GM21447 (cell line): Measurements from ENCODE around the gene ZNF385C.

ENCODE experiments used
- ATAC-seq: cut with Tn5 transposase; IDR thresholded peaks from one replicate; pipeline ENCODE4 v1.9.1; 2021; ENCODE audit not compliant: unreplicated experiment

The ZNF385C gene

DNA sequence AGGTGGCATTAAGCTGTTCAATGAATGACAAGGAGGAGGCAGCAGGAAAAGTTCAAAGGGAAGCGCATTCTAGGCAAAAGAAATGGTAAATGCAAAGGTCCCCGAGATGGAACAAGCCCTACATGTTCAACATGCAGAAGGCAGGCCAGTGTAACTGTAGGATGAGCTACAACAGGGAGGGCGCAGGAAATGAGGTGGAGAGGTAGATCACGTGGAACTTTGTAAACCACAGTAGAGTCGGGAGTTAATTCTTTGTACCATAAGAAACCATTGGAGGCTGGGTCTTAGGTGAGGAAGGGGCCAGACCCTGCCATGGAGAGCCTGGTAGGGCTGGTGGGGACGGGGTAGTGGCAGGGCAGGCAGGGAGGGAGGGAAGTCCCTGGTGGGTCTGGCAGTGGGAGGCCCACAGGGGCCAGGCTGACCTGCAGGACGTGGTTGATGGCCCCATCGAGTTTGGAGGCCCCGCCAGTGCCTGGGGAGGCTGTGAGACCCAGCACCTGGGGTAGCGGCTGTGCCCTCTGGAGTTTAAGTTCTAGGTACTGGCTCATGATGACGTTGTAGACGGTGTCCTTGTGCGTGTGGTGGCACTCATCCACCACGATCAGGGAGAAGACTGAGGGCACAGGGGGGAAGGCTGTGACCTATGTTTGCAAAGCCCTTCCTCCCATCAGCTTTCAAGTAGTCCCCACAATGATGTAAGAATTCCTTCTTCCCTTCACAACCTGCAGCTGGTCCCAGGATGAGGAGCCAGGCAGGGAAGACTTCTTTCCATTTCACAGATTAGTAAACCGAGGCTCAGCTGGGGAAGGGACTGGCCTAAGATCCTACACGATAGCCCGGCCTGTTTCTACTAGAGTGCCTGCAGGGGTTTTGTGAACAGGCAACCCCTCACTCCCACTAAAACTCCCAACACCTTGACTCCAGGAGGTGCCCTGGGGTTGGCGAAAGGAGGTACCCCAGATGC lies 12.3 kb upstream of the ZNF385C start:
- no peak for ATAC-seq

DNA sequence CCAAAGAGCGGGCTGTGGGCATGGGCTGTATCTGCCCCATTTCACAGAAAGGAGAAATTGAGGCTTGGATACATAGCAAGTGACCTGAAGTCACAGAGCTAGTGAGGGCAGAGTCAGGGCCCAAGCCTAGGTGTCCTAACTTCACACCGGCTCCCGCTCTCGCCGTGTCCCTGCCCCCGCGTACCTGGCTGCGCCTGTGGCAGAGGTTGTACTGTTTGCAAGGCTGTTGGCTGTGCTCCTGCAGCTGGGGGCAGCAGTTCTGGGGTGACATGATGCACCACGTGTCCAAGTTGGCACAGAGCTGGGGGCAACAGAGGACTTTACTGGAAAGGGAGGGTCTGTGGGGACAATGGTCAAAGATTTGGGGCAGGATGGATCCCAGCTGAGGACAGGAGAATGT lies 10.8 kb upstream of the ZNF385C start:
- ATAC-seq = no peak

DNA sequence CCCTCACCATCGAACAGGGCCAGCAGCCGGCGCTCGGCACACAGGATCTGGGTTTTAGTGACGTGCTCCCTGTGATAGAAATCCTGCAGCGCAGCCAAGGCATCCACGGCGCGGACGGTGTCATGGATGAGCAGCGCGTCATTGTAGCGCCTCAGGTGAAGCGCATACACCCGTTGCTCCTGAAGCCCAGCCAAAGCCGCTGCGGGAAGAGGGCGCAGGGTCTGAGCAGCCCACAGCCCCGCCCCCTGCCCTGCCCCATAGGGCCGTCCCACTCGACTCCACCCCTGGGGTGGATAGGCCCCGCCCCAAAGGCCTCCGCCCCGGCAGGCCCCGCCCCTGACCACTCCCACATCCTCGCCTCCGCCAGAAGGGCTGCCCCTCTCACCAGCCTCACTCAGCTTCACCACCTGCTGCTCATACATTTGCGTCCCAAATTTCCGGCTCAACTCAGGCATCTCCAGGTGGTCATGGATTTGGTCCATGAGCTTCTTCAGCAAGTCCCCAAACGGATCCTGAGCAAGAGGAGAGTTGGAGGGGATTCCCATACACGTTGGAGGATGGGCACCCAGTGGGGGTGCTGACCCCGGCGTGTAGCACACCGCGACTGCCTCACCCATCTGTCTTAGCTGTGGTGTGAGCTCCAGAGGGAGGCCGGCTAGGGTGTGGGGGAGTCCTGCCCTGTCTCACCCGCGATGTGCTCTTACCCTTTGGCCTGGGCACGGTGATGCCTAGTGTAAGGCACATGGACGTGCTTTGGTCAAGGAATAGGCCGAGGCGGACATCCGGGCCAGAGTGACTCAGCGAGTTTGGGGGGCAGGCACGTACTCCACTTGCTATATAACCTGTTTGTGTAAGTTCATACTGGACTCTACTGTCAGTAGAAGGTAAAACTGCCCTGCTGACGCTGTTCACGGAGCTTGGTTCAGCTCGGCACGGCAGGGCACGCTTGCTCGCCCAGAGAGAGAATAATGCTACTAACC lies 9.6 kb upstream of the ZNF385C start:
- peak; percentile 53 for ATAC-seq

DNA sequence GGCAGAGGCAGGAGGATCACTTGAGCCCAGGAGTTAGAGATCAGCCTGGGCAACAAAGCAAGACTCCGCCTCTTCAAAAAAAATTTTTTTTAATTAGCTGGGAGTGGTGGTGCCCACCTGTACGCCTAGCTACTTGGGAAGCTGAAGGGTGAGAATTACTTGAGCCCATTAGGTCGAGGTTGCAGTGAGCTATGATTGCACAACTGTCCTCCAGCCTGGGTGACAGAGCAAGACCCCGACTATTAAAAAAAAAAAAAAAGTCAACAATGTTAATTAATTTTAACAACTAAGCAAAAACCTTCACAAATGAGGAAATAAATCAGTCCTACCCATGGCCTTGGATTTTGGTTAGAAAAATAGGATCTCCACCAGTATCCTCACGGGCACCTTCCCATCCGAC lies 8.9 kb upstream of the ZNF385C start:
- ATAC-seq = no peak

DNA sequence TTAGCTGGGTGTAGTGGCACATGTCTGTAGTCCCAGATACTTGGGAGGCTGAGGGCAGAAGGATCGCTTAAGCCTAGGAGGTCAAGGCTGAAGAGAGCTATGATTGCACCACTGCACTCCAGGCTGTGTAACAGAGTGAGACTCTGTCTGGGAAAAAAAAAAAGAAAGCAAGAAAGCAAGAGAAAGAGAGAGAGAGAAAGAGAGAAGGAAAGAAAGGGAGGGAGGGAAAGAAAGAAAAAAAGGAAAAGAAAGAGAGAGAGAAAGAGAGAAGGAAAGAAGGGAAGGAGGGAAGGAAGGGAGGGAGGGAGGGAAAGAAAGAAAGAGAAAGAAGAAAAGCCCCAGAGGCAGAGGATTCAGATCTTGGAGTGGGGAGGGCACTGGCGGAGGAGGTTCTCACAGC lies 7.7 kb upstream of the ZNF385C start:
- no peak for ATAC-seq

DNA sequence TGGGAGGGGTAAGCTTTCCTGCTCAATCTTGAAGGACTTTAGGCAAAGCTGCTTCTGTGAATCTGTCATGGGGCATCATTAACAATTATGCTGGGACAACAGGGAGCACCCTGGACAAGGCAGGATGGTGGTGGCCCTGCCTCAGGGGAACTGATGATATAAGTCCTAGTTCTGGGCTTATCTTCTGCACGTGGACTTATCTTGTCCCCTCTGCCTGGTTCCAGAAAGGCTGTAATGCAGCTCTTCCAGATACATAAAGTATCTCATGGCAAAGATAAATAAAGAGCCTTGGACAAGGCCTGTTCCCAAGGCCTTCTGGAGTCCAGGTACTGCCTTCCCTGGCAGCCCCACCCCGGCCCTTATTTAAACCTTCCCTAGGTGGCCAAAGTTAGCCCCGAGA lies 6.0 kb upstream of the ZNF385C start:
- no peak for ATAC-seq

DNA sequence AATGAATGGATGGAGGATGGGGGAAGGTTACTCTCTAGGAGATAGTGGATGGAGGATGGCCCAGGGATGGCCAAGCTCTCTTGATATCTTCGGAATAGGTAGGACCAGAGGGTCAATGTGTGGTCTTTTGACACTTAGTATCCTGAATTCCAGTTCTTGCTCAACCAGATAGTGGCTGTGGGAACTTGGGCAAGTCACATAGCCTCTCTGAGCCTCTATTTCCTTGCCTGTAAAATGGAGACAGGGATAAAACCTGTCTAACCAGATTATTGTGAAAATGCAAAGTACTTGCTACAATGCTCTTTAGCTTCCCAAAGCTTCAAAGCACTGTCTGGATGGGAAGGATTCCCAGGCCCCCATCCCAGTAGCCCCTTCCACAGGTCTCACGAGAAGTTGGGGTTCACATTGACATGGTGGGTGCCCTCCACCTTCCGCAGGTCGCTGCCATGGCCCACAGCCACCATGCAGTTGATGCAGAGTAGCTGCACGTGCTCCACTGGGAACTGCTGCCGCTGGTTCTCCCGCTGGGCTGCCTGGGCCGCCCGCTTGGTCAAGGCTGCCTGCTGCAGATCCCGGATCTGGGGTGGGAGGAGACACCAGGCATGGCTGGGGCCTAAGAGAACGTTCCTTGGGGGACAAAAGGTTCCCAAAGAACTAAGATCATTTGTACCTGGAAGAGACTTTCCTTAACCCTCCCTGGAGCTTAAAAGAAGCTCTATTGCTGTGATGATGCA lies 5.1 kb upstream of the ZNF385C start:
- ATAC-seq = no peak

DNA sequence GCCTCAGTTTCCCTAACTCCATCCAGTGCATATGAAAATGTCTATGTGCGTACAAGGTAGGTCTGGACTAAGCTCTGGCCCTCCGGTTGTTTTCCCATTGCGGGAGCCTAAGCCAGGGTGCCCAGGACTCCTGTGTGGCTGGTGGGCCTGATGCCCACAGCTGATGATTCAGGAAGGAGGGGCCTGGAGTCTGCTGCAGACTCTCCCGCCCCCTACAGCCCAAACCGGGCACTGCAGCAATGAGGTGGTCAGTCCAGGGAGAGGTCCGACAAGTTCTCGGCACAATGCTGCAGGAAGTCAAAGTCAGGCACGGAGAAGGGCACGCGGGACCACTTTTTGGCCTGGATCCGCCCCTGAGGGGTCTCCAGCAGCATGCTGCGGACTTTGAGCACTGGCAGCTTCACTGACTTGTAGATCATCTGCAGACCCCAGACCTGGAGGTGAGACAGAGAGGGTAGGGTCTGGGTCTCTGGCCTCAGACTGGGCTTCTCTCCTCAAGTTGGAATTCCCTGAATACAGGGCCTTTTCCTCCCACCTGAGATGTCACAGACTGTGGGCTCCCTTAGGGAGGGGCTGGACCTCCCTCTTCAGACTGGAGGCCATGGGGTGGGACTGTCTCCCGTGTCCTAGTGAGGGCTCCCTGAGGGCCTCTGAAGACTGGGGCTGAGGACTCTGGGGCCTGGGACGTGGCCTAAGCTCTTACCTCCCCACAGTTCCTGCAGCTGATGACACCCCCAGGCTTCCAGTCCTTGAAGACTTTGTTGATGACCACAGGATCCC lies 3.4 kb upstream of the ZNF385C start:
- ATAC-seq = no peak

DNA sequence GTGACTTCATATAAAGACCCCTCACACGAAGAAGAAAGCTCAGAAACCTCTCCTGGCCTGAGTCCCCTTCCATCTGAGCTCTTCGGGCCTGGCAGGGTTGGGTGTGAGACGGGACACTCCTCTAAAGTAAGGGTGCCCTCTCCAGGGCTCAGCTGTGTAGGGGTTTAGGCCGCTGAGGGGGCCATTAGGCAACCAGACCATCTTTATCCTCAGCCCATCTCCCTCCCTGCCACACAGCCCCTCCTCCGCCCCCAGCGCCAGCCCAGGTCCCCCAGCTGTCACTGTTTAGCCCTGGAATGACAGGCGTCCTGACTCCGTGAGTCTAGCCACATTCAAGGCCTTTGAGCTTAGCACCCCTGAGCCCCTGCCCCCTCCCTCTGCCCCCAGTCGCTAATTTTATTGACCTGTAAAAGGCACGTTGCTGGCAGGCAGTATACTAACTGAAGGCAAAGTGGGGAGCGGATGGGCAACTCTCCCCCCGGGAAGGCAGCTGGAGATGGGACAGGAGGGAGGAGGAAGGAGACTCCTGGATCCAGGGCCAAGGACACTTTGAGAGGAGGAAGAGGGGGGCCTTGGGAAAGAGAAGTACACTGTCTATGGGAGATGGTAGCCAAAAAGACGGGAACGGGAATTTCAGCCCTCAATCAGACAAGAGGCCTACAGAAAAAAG lies 592 bp upstream of the ZNF385C start:
- no peak for ATAC-seq

DNA sequence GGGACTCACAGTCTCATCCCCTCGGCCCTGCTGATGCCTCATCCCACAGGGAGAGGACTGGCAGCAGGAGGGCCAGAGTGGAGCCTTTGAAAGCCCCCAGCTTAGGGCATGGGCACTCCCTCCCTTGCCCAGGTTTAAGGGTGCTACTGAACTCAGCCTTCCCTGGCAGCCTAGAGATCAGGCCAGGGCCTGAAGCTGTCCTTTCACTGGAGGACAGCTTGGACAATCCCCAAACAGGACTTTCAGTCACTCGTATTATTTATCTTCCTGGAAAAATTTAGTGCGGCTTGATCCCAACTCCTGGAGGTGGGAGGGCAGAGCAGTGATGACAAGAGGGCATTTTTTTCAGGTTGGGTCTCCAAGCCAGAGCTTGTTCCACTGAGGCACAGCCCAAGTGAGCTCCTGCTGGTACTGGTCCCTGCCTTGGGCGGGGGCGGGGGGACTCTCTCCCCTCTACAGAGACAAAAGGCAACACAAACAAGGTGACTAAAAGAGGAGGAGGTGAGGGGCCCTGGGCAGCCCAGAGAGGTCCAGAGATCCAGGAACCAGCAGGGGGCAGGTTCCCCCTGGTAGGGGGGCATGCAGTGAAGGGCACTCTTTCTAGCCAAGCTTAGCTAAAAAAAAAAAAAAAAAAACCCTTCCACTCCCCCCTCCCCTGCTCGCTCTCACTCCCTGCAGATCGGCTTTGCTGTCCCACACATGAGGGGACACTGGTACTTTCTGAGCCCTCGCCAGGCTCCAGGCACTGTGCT lies 1.7 kb downstream of the ZNF385C start:
- no peak for ATAC-seq

DNA sequence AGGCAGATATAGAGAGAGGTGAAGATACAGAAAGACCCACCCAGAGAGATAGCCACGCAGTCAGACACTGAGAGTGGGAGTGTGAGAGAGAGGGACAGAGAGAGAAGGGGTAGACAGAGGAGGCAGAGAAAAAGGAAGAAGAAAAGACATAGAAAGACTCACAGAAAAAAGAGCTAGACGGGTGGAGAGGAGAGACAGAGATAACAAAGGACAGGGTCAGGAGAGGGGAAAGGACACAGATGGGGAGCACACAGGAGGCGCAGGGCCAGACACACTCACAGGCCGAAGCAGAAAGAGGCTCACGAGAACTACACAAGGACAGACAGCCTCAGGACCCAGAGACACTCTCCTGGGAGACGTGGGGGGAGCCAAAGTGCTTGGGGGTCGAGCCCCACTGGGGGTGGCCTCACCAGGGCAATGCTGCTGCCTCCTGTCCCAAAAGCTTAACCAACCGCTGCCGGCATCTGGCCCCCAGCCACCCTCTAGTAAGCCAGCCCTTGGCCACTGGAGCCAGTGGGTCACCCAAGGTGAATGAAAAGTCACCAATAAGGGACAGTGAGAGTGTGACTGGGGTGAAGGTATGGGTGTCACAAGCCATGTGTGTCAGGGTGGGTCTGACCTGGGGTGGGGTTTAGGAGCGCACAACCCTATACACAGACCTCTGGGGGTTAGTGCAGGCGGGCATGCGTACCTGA lies 3.8 kb downstream of the ZNF385C start:
- no peak for ATAC-seq

DNA sequence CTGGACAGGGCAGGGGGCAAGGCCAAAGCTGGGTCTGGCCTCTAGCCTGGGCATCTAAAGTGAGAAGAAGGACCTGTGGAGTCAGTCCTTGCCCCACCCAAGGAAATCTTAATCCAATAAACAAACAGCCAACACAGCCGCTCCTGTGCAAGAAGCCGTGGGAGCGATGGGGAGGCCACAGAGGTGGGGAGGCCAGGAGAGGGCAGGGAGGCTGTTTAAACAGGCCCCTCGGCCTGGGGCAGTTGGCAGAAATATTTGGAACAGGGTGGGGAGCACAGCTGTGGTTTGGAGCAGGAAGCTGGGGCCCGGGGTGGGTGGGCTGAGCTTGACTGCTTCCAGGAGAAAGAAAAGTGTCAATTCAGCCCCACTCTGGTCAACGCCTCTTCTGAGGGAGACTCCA lies 5.3 kb downstream of the ZNF385C start:
- ATAC-seq = no peak

DNA sequence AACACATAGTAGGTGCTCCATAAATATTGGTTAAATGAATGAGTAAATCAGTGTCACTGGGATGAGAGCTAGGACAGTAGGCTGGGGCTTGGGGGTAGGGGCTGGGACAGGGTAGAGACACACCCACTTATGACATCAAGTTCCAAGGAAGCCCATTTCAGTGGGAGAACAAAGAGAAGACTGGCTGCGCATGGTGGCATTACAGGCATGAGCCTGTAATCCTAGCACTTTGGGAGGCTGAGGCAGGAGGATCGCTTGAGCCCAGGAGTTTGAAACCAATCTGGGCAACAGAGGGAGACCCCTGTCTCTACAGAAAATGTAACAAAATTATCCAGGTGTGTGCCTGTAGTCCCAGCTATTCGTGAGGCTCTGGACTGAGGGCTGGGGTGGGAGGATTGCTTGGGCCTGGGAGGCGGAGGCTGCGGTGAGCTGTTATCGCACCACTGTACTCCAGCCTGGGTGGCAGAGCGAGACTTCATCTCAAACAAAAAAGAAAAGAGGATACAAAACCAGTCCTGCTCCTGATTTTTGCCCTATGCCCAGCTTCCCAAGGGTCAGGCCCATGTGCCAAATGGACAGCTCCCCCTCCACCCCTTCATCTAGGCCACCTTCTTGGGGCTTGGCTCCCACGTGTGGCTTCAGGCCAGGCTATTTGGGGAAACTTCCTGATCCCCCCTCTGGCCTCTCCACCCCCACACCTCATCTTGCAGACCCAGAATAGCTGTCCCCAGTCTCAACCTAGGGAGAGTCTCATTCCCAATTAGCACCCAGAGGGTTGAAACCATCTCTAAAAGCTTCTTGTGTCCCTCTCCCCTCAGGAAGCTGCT lies 7.1 kb downstream of the ZNF385C start:
- ATAC-seq = no peak

DNA sequence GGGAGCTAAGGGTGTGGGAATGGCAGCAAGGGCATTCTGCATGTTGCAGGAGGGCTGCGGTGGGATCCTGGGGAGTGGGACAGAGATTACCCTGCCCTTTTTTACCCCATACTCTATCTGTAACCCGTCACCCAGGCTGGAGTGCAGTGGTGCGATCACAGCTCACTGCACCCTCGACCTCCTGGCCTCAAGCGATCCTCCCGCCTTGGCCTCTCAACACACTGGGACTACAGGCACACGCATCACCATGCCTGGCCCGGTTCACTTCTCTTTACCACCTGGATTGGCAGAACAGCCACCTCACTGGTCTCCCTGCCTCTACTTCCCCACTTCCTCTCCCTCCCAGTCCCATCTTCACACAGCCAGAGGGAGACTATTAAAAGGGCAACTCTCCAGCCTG lies 9.5 kb downstream of the ZNF385C start:
- no peak for ATAC-seq

DNA sequence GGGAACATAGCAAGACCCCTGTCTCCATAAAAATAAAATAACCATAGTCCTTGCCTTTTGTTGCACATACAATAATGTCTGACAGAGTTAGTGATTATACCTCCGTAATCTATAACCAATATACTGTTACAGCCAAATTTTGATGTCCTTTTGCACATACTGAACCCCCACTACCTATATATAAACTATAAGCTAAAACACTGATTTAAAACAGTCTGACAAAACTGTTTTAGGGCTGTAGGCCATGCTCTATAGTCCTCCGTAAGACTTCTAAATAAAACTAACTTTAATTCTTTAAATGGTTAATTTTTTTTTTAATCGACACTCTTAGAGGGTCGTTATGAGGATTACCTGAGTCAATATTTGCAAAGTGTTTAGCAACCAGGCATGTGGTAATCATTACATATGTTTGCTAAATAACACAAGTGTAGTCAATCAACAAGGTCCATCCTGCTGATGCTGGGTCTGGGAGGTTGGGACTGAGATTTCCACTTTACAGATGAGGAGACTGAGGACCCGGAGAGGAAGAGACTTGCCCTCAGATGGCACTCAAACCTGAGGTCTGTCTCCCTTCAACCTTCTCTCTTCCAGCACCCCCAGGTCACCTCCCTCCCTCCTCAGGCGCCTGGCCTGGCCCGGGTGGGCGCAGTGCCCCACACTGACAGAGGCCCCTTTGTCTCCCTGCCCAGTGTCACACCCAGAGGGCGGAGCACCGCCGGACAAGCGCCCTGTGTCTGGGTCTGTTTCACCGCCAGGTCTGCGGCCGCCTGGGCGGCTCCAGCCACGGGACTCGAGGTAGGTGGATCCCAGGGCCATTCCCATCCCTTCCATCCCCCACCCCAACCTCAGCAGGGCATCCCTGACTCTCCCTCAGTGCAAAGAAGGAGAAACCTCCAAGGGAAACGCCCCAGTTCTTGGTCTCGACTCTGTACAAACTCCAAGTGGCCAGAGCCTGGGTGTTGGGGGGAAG lies 10.3 kb downstream of the ZNF385C start:
- no peak for ATAC-seq

DNA sequence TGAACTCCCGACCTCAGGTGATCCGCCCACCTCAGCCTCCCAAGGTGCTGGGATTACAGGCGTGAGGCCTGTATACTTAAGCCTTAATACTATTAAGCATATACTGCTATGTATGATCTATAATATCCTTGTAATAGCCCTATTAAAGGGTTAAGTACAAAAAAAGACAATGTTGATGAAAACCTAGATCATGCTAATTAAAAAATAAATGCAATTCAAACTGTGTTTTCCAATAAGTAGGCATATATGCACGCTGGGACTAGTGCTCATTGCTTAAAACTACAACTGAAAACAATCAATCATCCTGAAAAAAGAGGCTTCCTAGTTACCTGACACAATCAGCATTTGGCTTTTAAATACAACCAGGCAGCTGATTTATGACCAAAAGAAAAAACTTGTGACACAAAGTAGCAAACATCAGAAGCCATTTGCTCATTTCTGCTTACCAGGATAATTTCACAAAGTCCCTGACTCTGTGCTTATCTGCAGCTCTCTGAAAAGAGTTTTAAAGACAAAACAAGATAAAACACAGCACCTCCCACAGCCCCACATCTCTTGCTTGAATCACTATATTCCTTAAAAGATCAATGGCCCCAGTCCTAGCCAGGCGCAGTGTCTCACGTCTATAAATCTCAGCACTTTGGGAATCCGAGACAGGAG lies 11.1 kb downstream of the ZNF385C start:
- no peak for ATAC-seq
